Mucosa of descending colon (tissue), 3 donors: ENCODE data around the gene VPS37C. TPM values are rescaled to one million over a fixed set of nuclear protein-coding genes. Genes with fewer than 3 reads are reported as not detected.
A peak's percentile ranks its signal among the peaks of the same experiment; 100 is the strongest.
"Not testable (repeated sequence)": the region's sequence is repeated elsewhere in the genome, so short reads cannot be mapped to it uniquely, and the experiment has no call there.

Source experiments
- ATAC-seq: fragments of 200-7000 bp; cut with Tn5 transposase; one replicate; pipeline ENCODE4 v1.9.1; 2020; ENCODE audit warnings: mild to moderate bottlenecking, moderate library complexity
- DNase-seq, 3 donors: peaks; one replicate each; pipeline ENCODE4 v3.0.0-alpha.2; 2020
- H3K36me3 ChIP-seq: fragments of 200-600 bp; one replicate; pipeline ENCODE4 v1.8.0; 2021; ENCODE audit warnings: low read depth, mild to moderate bottlenecking
- H3K4me1 ChIP-seq: fragments of 200-600 bp; one replicate; pipeline ENCODE4 v1.8.0; 2021; ENCODE audit warnings: low read depth, mild to moderate bottlenecking
- H3K4me3 ChIP-seq: fragments of 200-600 bp; one replicate; pipeline ENCODE4 v1.8.0; 2021; ENCODE audit warnings: mild to moderate bottlenecking
- H3K9me3 ChIP-seq: fragments of 200-600 bp; one replicate; pipeline ENCODE4 v1.8.0; 2021; ENCODE audit warnings: mild to moderate bottlenecking
- intact Hi-C, 2 donors: fragments of 100-400 bp; cut with DNase I in 1 of 2; cut with micrococcal nuclease in 1 of 2; formaldehyde crosslinking; loops; one replicate each; pipeline versions ENCODE4 v1.11.0 to v1.11.1; 2022; cut with DNase I, micrococcal nuclease
- long read RNA-seq, 2 donors: library from polyadenylated mRNA; unstranded; transcript quantifications; one replicate each; pipeline ENCODE4 v2.0.0, GENCODE V29; 2019 to 2021
- total RNA-seq, 3 donors: library from RNA; stranded (reverse); fragmentation: NEBNext Ultra II Directional in 2 of 3; extraction: Animal tissue kit (Norgen Biotek cat#: 25700) in 2 of 3; gene quantifications; one replicate each; pipeline versions ENCODE4 v1.2.1 to v1.2.4, GENCODE V29; 2021 to 2023
- TF ChIP-seq, protein P1 (sequence below): fragments of 200-600 bp; IDR thresholded peaks from one replicate; pipeline ENCODE4 v1.8.0; 2022; ENCODE audit warnings: antibody characterized with exemption, mild to moderate bottlenecking
- donor health status: DM: no; HTN: no; CAD: no; lungs with moderate emphysema.
- donor health status: DM: no; HTN: no; CAD: no.
- donor health status: DM: no; HTN: yes; CAD: no.

Gene VPS37C
- 10 to 100 TPM; 28.5 to 30.8 (median 28.5) TPM for total RNA-seq
- long read RNA-seq, donor 1, transcript VPS37C-201 (5 exons, 2,865 nt) = major isoform, 27 of 43 reads
- long read RNA-seq, donor 1, partial matches to known transcripts = 0 of 43 reads
- long read RNA-seq, donor 1, other reads (novel, unspliced or antisense) = 14 of 43 reads
- long read RNA-seq, donor 2, partial matches to known transcripts = 0 of 1 reads
- long read RNA-seq, donor 2, other reads (novel, unspliced or antisense) = 0 of 1 reads

DNA sequence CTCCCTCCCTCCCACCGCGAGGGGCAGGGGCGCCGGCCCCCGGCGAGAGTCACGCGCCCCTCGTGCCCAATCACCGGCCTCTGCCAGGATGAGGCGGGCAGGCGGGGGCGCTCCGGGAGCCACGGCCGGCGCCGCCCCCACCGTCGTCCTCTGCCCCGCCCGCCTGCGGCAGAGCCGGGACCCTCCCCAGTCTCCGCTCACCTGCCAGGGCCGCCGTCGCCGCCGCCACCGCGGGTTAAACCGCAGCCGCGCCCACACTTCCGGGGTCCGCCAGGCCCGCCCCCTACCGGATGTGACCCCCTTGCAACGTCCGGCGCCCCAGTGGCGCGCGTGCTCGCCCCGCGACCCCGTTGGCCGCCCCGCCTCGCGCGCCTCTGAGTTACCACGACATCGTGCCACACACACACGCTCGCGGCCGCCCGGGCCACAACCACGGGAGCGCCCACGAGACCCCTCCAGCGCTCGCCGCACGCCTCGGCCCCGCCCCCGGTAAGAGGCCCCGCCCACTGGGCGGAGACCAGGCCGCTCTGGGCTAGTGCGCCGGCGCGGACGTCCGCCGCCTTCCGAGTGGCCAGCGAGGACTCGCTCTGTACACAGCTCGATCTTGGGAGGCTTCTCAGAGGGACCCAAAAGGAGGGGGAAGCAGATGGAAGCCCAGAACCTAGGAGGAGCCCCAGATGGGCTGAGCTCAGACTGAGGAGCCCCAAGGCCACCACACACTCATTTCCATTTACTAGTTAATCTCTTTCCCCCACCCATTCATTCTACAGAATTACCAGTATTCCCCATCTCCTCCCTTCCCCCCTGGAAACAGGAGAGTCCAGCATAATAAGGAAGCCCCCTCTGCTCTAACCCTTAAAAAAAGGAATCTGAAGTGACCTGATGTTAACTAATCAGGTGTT lies at the start of gene VPS37C:
Gene VPS37C, minus strand, starts transcription at position 237 of the 902 bp plus-strand sequence. CDS start 22,597 bp downstream, outside the sequence.
- ATAC-seq (peak; percentile 90), DNase-seq (peak; percentile 92 to 96 (median 95))
- Histone ChIP-seq H3K36me3 (no peaks in the 10 kb centered on the region), H3K9me3 (no peaks in the 10 kb centered on the region), H3K4me3 (peak within 1 kb of the TSS; percentile 65), H3K4me1 (peaks cover 38% of the 10 kb centered on the region)
- TF ChIP-seq, protein P1, sequence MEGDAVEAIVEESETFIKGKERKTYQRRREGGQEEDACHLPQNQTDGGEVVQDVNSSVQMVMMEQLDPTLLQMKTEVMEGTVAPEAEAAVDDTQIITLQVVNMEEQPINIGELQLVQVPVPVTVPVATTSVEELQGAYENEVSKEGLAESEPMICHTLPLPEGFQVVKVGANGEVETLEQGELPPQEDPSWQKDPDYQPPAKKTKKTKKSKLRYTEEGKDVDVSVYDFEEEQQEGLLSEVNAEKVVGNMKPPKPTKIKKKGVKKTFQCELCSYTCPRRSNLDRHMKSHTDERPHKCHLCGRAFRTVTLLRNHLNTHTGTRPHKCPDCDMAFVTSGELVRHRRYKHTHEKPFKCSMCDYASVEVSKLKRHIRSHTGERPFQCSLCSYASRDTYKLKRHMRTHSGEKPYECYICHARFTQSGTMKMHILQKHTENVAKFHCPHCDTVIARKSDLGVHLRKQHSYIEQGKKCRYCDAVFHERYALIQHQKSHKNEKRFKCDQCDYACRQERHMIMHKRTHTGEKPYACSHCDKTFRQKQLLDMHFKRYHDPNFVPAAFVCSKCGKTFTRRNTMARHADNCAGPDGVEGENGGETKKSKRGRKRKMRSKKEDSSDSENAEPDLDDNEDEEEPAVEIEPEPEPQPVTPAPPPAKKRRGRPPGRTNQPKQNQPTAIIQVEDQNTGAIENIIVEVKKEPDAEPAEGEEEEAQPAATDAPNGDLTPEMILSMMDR = no peak
- intact Hi-C loops = no loop called here

DNA sequence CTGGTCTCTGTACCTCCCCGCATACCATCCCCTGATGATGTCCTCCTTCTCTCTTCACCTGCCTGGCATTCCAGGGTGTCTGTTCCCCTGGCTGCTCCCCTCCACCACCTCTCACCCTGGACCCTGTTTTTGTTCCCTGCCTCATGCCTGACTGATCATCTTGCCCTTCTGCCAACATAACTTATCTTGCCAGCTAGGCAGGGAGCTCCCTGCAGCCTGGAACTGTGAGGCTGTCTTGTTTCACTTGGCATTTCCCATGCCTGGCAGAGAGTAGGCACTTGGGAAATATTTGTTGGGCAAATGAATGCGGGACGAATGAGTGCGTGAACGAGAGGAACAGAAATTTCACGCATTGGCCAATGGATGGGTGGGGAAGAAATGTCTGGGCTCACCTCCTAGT lies 49.4 kb upstream of the VPS37C start:
- H3K9me3 ChIP-seq, H3K4me3 ChIP-seq, H3K36me3 ChIP-seq, H3K4me1 ChIP-seq, DNase-seq, ATAC-seq, intact Hi-C loops: not testable (repeated sequence)

DNA sequence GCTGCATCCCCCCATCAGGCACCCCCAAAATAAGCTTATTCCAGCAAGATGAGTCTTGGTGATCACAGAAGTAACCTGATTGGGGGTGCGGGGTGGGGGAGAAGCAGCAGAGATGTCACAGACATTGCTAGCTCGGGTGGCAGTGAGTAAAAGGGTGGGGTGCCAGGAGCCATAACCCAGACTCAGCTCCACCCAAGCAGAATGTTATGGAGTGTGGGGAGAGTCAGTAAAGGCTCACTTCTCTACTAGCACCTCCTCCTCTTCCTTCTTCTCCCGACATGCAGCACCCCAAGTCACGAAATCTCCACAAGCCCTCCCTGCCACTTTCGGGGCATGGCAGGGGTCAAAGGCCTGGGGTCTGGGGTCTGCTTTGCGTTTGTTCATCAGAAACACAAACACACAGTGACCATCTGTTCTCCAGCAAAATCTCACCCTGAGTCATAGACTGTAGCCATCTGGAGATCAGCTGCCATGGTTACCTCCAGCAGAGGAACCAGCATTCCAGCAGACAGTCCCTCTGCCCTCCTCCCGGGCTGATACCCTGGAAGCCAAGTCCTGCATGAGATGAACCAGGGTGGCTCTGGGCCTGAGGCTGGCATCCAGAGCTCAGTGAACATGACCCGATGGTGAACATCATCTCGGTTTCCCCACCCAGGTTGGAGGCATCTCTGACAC lies 46.5 kb upstream of the VPS37C start:
- peak; percentile 25 for ATAC-seq
- H3K36me3 ChIP-seq, H3K4me1 ChIP-seq, intact Hi-C loops, H3K9me3 ChIP-seq, DNase-seq, H3K4me3 ChIP-seq: not testable (repeated sequence)

DNA sequence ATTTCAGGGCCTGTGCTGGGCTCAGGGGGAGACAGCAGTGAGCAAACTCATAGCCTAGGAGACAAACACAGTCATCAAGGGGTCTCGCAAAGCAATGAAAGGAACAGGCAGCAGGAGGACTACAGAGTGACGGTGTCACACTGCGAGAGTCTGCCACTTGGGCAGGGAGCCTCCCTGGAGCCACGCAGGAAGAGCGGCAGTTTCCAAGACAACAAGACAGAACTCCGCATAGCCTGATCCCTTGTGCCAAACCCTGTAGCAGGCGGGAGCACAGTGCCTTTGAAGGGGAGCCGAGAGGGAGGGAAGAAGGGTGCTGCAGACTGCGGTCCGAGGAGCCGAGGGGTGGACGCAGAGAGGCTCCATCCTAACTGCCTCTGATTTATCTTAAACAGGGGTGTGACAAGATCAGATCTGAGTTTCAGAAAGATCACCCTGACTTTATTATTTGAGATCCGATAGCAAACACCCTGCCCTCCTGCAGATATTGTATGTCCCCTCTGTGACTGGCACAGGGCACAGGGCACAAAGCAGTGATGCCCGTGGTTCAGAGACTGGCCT lies 43.4 kb upstream of the VPS37C start:
- H3K4me3 ChIP-seq, H3K36me3 ChIP-seq, intact Hi-C loops, ATAC-seq, DNase-seq, H3K4me1 ChIP-seq, H3K9me3 ChIP-seq: not testable (repeated sequence)

DNA sequence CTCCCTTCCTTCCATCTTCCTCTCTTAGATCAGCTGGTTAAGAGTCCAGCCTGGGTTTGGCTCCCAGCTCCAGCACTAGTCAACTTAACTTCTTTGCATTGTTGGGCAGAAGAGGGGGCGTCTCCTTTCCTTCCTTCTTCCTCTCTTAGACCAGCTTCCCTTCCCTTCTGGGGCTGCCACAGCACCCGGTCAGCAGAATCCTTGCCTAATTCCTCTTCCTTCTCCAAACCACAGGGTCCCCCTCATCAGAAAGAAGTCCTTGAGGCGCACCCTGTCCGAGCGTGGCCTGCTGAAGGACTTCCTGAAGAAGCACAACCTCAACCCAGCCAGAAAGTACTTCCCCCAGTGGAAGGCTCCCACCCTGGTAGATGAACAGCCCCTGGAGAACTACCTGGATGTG lies 42.6 kb upstream of the VPS37C start:
- DNase-seq, H3K4me1 ChIP-seq, H3K4me3 ChIP-seq, ATAC-seq, H3K9me3 ChIP-seq, intact Hi-C loops, H3K36me3 ChIP-seq: not testable (repeated sequence)

DNA sequence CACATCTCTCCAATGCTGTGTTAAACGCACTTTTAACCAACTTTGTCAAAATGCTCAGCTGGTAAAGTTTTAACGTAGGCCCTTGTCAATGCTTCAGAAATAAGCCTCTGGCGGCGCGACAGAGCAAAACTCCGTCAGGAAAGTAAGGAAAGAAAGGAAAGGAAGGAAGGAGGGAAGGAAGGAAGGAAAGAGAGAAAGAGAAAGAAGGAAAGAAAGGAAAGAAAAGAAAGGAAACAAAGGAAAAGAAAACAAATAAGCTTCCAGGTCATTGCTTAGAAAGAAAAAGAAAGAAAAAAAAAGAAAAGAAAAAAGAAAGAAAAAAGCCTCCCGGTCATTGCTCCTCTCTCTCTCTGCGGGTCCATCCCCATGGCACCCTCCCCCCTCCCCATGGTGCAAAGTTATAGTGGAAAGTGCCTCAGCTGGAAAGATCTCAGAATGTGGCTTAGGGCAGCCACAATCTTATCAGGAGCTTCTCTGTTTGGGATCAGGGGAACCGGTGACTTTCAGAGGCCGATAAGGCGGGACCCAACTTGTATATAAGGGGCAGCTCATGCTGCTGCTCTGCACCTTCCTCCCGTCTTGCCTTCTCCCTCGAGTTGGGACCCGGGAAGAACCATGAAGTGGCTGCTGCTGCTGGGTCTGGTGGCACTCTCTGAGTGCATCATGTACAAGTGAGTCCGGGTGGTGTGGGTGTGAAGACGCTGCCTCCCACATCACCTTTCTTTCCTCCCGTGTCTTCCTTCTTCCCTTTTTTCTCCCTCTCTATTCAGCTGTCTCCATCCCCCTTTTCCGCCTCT lies 41.9 kb upstream of the VPS37C start, which contains the start of gene PGA3:
Gene PGA3, plus strand, starts transcription at position 566 of the 797 bp plus-strand sequence. Its CDS starts 50 bp downstream, at position 616.
- H3K4me3 ChIP-seq, H3K4me1 ChIP-seq, H3K36me3 ChIP-seq, ATAC-seq, H3K9me3 ChIP-seq, intact Hi-C loops, DNase-seq: not testable (repeated sequence)

DNA sequence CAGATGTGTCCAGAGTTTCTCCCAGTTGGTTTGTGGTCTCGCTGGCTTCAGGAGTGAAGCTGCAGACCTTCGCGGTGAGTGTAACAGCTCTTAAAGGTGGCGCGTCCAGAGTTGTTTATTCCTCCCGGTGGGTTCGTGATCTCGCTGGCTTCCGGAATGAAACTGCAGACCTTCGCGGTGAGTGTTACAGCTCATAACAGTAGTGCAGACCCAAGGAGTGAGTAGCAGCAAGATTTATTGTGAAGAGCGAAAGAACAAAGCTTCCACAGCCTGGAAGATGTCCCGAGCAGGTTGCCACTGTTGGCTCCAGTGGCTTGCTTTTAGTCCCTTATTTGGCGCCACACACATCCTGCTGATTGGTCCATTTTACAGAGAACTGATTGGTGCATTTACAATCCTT lies 40.2 kb upstream of the VPS37C start:
- intact Hi-C loops = no loop called here
- Histone ChIP-seq H3K4me3 (no peak overlapping the region), H3K36me3 (no peaks in the 10 kb centered on the region), H3K9me3 (peaks cover 4% of the 10 kb centered on the region), H3K4me1 (no peaks in the 10 kb centered on the region)
- TF ChIP-seq, protein P1 = no peak
- ATAC-seq (no peak), DNase-seq (no peak)
